HEK293T (cell line): ENCODE data around the gene NDUFB11.

Source experiments
- BHLHE40 ChIP-seq: fragments of 450-650 bp; IDR thresholded peaks from 2 replicates; pipeline ENCODE4 v1.6.1; 2016; ENCODE audit warnings: mild to moderate bottlenecking, moderate library complexity, borderline replicate concordance
- CTBP1 ChIP-seq: fragments of 450-650 bp; IDR thresholded peaks from 2 replicates; pipeline ENCODE4 v1.6.1; 2016; ENCODE audit warnings: borderline replicate concordance
- ELF4 ChIP-seq: fragments of 450-650 bp; IDR thresholded peaks from 2 replicates; pipeline ENCODE4 v1.6.1; 2017; ENCODE audit warnings: antibody characterized with exemption
- FOXA1 ChIP-seq: fragments of 450-650 bp; IDR thresholded peaks from 2 replicates; pipeline ENCODE4 v1.6.1; 2016; ENCODE audit warnings: mild to moderate bottlenecking
- FOXK2 ChIP-seq: fragments of 450-650 bp; IDR thresholded peaks from 2 replicates; pipeline ENCODE4 v1.6.1; 2016; ENCODE audit warnings: mild to moderate bottlenecking
- FOXM1 ChIP-seq: fragments of 450-650 bp; IDR thresholded peaks from 2 replicates; pipeline ENCODE4 v1.6.1; 2017; ENCODE audit warnings: mild to moderate bottlenecking, borderline replicate concordance
- HDGF ChIP-seq: fragments of 450-650 bp; IDR thresholded peaks from 2 replicates; pipeline ENCODE4 v1.6.1; 2017; ENCODE audit warnings: antibody characterized with exemption, borderline replicate concordance
- LEF1 ChIP-seq: fragments of 450-650 bp; IDR thresholded peaks from 2 replicates; pipeline ENCODE4 v1.6.1; 2017; ENCODE audit warnings: mild to moderate bottlenecking, borderline replicate concordance
- SP1 ChIP-seq: fragments of 450-650 bp; IDR thresholded peaks from 2 replicates; pipeline ENCODE4 v1.6.1; 2017
- SUZ12 ChIP-seq: fragments of 450-650 bp; IDR thresholded peaks from 2 replicates; pipeline ENCODE4 v1.6.1; 2016; ENCODE audit warnings: mild to moderate bottlenecking
- ZNF384 ChIP-seq: fragments of 450-650 bp; IDR thresholded peaks from 2 replicates; pipeline ENCODE4 v1.6.1; 2016

DNA sequence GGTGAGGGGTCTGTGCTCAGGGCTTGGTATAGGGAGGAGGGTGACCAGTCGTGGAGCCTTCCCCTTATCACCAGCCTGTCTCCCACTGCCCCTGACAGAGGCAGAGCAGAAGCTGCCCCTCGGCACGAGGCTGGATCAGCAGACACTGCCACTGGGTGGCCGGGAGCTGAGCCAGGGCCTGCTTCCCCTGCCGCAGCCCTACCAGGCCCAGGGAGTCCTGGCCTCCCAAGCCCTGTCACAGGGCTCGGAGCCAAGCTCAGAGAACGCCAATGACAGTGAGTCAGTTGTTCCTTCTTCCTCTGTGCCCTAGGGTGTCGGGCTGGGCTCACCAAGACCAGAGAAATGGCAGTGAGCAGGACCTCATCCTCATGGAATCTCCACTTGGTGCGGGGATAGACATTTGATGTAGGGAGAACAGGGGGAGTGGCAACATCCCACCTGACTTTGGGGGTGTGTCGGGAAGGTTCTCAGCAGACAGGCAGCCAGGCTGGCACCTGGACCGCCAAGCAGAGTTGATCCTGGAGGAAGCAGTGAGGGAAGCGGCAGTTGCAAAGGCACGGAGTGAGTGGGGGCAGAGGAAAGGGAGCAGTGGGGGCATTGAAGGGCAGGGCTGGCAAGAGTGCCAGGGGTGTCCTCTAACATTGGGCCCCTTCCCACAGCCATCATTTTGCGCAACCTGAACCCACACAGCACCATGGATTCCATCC lies 34.9 kb upstream of the NDUFB11 start:
- TF ChIP-seq SP1 (no peak), FOXA1 (no peak), HDGF (no peak), SUZ12 (no peak), LEF1 (no peak), FOXK2 (no peak), ZNF384 (no peak), CTBP1 (no peak), BHLHE40 (no peak), ELF4 (no peak), FOXM1 (no peak)
